Gastroesophageal sphincter (tissue), 3 donors: ENCODE measurements around the gene RNF8.

Experiments used
- CTCF ChIP-seq, 4 experiments: fragments of 200-600 bp in 2 of 4; fragments of 450-650 bp in 2 of 4; sonication (generic) in 1 of 4; IDR thresholded peaks; one replicate each; pipeline ENCODE4 v1.5.1; 2017 to 2019; ENCODE audit warnings: antibody characterized with exemption in 4 of 4, mild to moderate bottlenecking in 2 of 4, moderate library complexity in 2 of 4
- POLR2A ChIP-seq, 2 donors: fragments of 450-650 bp; IDR thresholded peaks; one replicate each; pipeline ENCODE4 v1.6.1; 2017; ENCODE audit warnings: antibody characterized with exemption in 2 of 2, mild to moderate bottlenecking in 2 of 2, moderate library complexity in 1 of 2

DNA sequence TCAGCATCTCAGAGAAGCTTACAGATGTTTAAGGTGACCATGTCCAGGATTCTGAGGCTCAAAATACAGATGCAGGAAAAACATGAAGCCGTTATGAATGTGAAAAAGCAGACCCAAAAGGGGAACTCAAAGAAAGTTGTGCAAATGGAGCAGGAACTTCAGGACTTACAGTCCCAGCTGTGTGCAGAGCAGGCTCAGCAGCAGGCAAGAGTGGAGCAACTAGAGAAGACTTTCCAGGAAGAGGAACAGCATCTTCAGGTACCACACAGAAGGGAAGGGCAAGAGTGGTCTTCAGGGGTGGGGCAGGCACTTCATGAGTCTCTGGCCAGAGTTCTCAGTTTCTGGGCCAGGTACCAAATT lies 15.2 kb downstream of the RNF8 start:
- TF ChIP-seq CTCF (IDR thresholded peaks at IDR 0.05) (no peak), POLR2A (IDR thresholded peaks at IDR 0.05) (no peak)
